ENCODE data around the gene TEX55.

GRCh38 chr3:119098619-119099222 is 47.2 kb upstream of the TEX55 start:
- TF ChIP-seq CTCF (IDR thresholded peaks at IDR 0.05; ENCODE audit: poor library complexity, severe bottlenecking) (peak; percentile 91), REST (IDR thresholded peaks at IDR 0.05; ENCODE audit: borderline replicate concordance) (no peak), EZH2 (IDR thresholded peaks at IDR 0.05; ENCODE audit: borderline replicate concordance, insufficient read depth, low read length, poor library complexity, severe bottlenecking) (no peak), EP300 (conservative IDR thresholded peaks at IDR 0.05; ENCODE audit: poor library complexity, severe bottlenecking) (no peak), POLR2AphosphoS5 (IDR thresholded peaks at IDR 0.05) (no peak), RAD21 (conservative IDR thresholded peaks at IDR 0.05) (peak; percentile 93)

Data from neural cell (in vitro differentiated cells).